Measurements from ENCODE around the gene PTBP3. TPM values are rescaled to one million over a fixed set of nuclear protein-coding genes. Genes with fewer than 3 reads are reported as not detected.

The PTBP3 gene
- total RNA-seq, 4 donors from 2014 or later, result 19.9 to 31.1 (median 25.5) TPM

DNA sequence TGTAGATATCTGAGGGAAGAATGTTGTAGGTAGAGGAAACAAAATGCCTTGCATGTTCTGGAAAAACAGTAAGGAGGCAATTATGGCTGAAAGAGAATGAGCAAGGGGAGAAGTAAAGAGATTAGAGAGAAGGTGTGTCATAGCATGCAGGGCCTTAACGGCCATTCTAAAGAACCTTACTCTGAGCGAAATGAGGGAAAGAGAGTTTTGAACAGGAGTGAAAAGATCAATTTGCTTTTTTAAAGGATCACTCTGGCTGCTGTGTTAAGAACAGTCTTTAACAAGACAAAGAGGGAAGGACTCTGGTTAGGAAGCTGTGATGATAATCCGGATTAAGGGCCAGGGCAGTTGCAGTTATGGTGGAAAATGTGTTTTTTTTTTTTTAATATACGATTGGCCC, 22.6 kb downstream of the PTBP3 start:
- DNase-seq (ENCODE audit: extremely low spot score), result no peak
- H3K4me1 ChIP-seq, result peaks cover 5 to 24% (median 17%) of the 10 kb centered on the region in 4 donors
- TF ChIP-seq, protein P1, sequence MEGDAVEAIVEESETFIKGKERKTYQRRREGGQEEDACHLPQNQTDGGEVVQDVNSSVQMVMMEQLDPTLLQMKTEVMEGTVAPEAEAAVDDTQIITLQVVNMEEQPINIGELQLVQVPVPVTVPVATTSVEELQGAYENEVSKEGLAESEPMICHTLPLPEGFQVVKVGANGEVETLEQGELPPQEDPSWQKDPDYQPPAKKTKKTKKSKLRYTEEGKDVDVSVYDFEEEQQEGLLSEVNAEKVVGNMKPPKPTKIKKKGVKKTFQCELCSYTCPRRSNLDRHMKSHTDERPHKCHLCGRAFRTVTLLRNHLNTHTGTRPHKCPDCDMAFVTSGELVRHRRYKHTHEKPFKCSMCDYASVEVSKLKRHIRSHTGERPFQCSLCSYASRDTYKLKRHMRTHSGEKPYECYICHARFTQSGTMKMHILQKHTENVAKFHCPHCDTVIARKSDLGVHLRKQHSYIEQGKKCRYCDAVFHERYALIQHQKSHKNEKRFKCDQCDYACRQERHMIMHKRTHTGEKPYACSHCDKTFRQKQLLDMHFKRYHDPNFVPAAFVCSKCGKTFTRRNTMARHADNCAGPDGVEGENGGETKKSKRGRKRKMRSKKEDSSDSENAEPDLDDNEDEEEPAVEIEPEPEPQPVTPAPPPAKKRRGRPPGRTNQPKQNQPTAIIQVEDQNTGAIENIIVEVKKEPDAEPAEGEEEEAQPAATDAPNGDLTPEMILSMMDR (IDR thresholded peaks at IDR 0.05), result no peak
- TF ChIP-seq POLR2AphosphoS5 (IDR thresholded peaks at IDR 0.05), result no peak
- no peak for TF ChIP-seq POLR2A (IDR thresholded peaks at IDR 0.05; ENCODE audit: low read depth)
- no peak for TF ChIP-seq EP300 (IDR thresholded peaks at IDR 0.05)
- no peak overlapping the region for H3K27ac ChIP-seq (replicated peaks in 1 of 4)
- H3K4me3 ChIP-seq, result no peak overlapping the region
- H3K9me3 ChIP-seq, result no peaks in the 10 kb centered on the region
- no peaks in the 10 kb centered on the region for H3K36me3 ChIP-seq
- no peaks in the 10 kb centered on the region for H3K27me3 ChIP-seq
- intact Hi-C loops (cut with DNase I), result loop anchor here (10.0 kb wide), 1 partner anchor 56 kb away; no protein-coding TSS in a partner anchor
- WGBS, result 91% methylated on average over 4 of the region's 4 CpGs

DNA sequence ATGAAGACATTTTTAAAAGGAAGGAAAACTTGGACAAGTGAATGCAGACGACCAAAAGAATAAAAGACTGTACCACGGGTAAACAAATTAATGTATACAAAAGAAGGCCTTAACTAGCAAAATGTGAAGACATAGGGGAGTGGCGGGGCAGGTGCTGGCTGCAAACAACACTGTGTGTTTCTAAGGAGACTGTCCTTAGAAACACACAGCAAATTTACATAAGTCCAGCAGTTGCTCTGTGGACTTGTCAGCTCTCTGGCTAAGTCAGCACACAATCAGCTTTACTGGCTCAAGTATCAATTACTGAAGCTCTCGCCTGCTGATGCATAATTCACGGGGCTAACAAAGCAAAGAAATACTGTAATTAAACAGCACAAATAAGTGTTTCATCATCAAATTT, 24.8 kb downstream of the PTBP3 start:
- no peak overlapping the region for H3K4me3 ChIP-seq
- no peaks in the 10 kb centered on the region for H3K36me3 ChIP-seq
- H3K9me3 ChIP-seq, result no peaks in the 10 kb centered on the region
- H3K4me1 ChIP-seq, result peaks cover 5 to 24% (median 14%) of the 10 kb centered on the region in 4 donors
- no peak overlapping the region for H3K27ac ChIP-seq (replicated peaks in 1 of 4)
- 56% methylated on average over 5 of the region's 5 CpGs for WGBS
- DNase-seq (ENCODE audit: extremely low spot score), result no peak
- no peaks in the 10 kb centered on the region for H3K27me3 ChIP-seq
- intact Hi-C loops (cut with DNase I), result no loop called here
- TF ChIP-seq POLR2AphosphoS5 (IDR thresholded peaks at IDR 0.05) (no peak), POLR2A (IDR thresholded peaks at IDR 0.05; ENCODE audit: low read depth) (no peak), EP300 (IDR thresholded peaks at IDR 0.05) (no peak)
- TF ChIP-seq, protein P1 (IDR thresholded peaks at IDR 0.05), result no peak

DNA sequence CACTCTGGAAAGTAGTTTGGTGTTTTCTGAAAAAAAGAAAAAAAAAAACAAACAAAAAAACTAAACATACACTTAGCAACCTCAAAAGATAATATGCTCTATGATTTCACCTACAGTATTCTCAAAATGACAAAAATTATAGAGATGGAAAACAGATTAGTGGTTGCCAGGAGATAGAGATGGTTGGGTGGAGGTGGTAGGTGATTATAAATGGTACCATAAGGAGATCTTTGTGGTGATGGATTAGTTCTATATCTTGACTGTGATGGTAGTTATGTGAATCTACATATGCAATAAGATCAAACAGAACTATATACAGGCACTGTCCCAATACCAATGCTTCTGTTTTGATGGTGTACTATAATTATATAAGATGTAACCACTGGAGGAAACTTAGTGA, 32.0 kb downstream of the PTBP3 start:
- Histone ChIP-seq H3K27ac (replicated peaks in 1 of 4) (no peak overlapping the region), H3K27me3 (no peaks in the 10 kb centered on the region), H3K4me3 (no peak overlapping the region), H3K36me3 (no peaks in the 10 kb centered on the region), H3K9me3 (no peaks in the 10 kb centered on the region), H3K4me1 (peaks cover 6 to 17% (median 10%) of the 10 kb centered on the region in 4 donors)
- DNase-seq (ENCODE audit: extremely low spot score), result no peak
- TF ChIP-seq, protein P1 (IDR thresholded peaks at IDR 0.05), result no peak
- TF ChIP-seq EP300 (IDR thresholded peaks at IDR 0.05) (no peak), POLR2A (IDR thresholded peaks at IDR 0.05; ENCODE audit: low read depth) (no peak), POLR2AphosphoS5 (IDR thresholded peaks at IDR 0.05) (no peak)
- intact Hi-C loops (cut with DNase I), result no loop called here

DNA sequence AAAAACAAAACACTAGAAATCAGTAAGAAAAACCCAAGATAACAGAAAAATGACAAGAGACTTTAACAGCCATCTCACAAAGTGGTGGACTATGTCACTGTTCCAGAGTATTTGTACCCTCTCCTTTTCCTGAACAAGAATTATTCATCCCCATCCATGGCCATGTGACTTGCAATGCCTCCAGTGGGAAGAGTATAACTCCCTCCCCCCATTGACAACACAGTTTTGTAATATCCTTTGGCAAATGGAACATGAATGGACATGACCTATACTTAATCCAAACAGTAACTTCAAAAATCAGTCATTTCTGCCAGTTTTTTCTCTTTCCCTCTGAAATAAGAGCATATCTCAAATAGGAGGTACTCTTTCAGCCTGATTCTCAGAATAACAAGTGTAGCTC, 33.9 kb downstream of the PTBP3 start:
- H3K27ac ChIP-seq (replicated peaks in 1 of 4), result no peak overlapping the region
- TF ChIP-seq EP300 (IDR thresholded peaks at IDR 0.05) (no peak), POLR2A (IDR thresholded peaks at IDR 0.05; ENCODE audit: low read depth) (no peak), POLR2AphosphoS5 (IDR thresholded peaks at IDR 0.05) (no peak)
- TF ChIP-seq, protein P1 (IDR thresholded peaks at IDR 0.05), result no peak

DNA sequence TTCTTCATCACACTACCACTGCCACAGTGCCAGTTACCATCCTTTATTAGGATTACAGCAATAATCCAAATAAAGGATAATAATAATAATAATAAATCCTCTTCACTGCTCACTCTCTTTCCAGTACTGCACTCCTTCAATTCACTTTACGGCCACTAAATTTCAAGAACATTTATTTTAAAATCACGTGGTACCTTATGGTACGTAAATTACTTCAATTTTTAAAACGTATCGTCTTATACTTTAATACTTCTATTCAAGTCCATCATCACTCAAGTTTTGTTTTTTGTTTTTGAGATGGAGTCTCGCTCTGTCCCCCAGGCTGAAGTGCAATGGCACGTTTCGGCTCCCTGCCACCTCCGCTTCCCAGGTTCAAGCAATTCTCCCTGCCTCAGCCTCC, 36.5 kb downstream of the PTBP3 start:
- 97% methylated on average over 9 of the region's 9 CpGs for WGBS
- Histone ChIP-seq H3K27ac (replicated peaks in 1 of 4) (no peak overlapping the region), H3K4me3 (no peak overlapping the region), H3K9me3 (no peaks in the 10 kb centered on the region), H3K27me3 (no peaks in the 10 kb centered on the region), H3K36me3 (peaks cover 0 to 13% (median 0%) of the 10 kb centered on the region in 4 donors), H3K4me1 (peaks cover 6 to 17% (median 10%) of the 10 kb centered on the region in 4 donors)
- TF ChIP-seq POLR2AphosphoS5 (IDR thresholded peaks at IDR 0.05), result no peak
- TF ChIP-seq, protein P1 (IDR thresholded peaks at IDR 0.05), result no peak
- intact Hi-C loops (cut with DNase I), result no loop called here
- no peak for DNase-seq (ENCODE audit: extremely low spot score)

More for the DNA sequence above, 33.9 kb downstream of the PTBP3 start:
- Histone ChIP-seq H3K4me3 (no peak overlapping the region), H3K9me3 (no peaks in the 10 kb centered on the region), H3K27me3 (no peaks in the 10 kb centered on the region), H3K4me1 (peaks cover 6 to 17% (median 10%) of the 10 kb centered on the region in 4 donors), H3K36me3 (peaks cover 0 to 3% (median 0%) of the 10 kb centered on the region in 4 donors)
- intact Hi-C loops (cut with DNase I), result no loop called here
- DNase-seq (ENCODE audit: extremely low spot score), result no peak

Measured in esophagus muscularis mucosa (tissue), 4 donors.